HG03520 (cell line): Measurements from ENCODE around the gene TMEM184C.
A peak's percentile ranks its signal among the peaks of the same experiment; 100 is the strongest.

Source experiments
- ATAC-seq: cut with Tn5 transposase; IDR thresholded peaks from one replicate; pipeline ENCODE4 v1.9.1; 2021; ENCODE audit warnings: mild to moderate bottlenecking, moderate library complexity; ENCODE audit not compliant: unreplicated experiment

Gene TMEM184C

GRCh38 chr4:147599206-147599605 lies 18.0 kb upstream of the TMEM184C start:
- ATAC-seq = no peak

GRCh38 chr4:147599769-147600168 lies 17.4 kb upstream of the TMEM184C start:
- no peak for ATAC-seq

GRCh38 chr4:147605499-147605898 lies 11.7 kb upstream of the TMEM184C start:
- ATAC-seq = no peak

GRCh38 chr4:147607471-147607870 lies 9.7 kb upstream of the TMEM184C start:
- no peak for ATAC-seq

GRCh38 chr4:147610686-147611085 lies 6.5 kb upstream of the TMEM184C start:
- ATAC-seq = no peak

- peak; percentile 11 for ATAC-seq
Observed at GRCh38 chr4:147616849-147617172, 386 bp upstream of the TMEM184C start.

- peak; percentile 7 for ATAC-seq
Observed at GRCh38 chr4:147617841-147618691, 869 bp downstream of the TMEM184C start.

GRCh38 chr4:147620315-147620714 lies 3.1 kb downstream of the TMEM184C start:
- no peak for ATAC-seq

- ATAC-seq = no peak
Observed at GRCh38 chr4:147625733-147626132, 8.5 kb downstream of the TMEM184C start.

GRCh38 chr4:147626903-147627302 lies 9.7 kb downstream of the TMEM184C start:
- ATAC-seq = no peak

- no peak for ATAC-seq
Observed at GRCh38 chr4:147628415-147628814, 11.2 kb downstream of the TMEM184C start.

GRCh38 chr4:147629783-147630730 lies 12.9 kb downstream of the TMEM184C start:
- no peak for ATAC-seq

GRCh38 chr4:147633113-147633512 lies 15.9 kb downstream of the TMEM184C start:
- no peak for ATAC-seq

GRCh38 chr4:147633643-147634042 lies 16.4 kb downstream of the TMEM184C start:
- ATAC-seq = no peak

GRCh38 chr4:147635348-147635747 lies 18.2 kb downstream of the TMEM184C start:
- ATAC-seq = no peak

- ATAC-seq = no peak
Observed at GRCh38 chr4:147638365-147638764, 21.2 kb downstream of the TMEM184C start.

- ATAC-seq = no peak
Observed at GRCh38 chr4:147638942-147639341, 21.7 kb downstream of the TMEM184C start.

- no peak for ATAC-seq
Observed at GRCh38 chr4:147639388-147639787, 22.2 kb downstream of the TMEM184C start.

GRCh38 chr4:147640331-147640730 lies 23.1 kb downstream of the TMEM184C start:
- no peak for ATAC-seq

- ATAC-seq = no peak
Observed at GRCh38 chr4:147643616-147644015, 26.4 kb downstream of the TMEM184C start.

- ATAC-seq = no peak
Observed at GRCh38 chr4:147644471-147644870, 27.3 kb downstream of the TMEM184C start.

GRCh38 chr4:147645099-147645498 lies 27.9 kb downstream of the TMEM184C start:
- no peak for ATAC-seq
